Peyer's patch (tissue), 4 donors: ENCODE results near the gene GDF3. TPM values are rescaled to one million over a fixed set of nuclear protein-coding genes. Genes with fewer than 3 reads are reported as not detected.
"Not testable (repeated sequence)": the region's sequence is repeated elsewhere in the genome, so short reads cannot be mapped to it uniquely, and the experiment has no call there.

Experiments used
- DNase-seq, 3 donors: peaks; one replicate each; pipeline ENCODE4 v3.0.0-alpha.2; 2017 to 2019
- H3K27ac ChIP-seq, 4 donors: fragments of 200-600 bp; sonication (generic); one replicate each; pipeline ENCODE4 v1.5.1; 2016 to 2019
- H3K27me3 ChIP-seq, 2 donors: fragments of 200-600 bp; sonication (generic); one replicate each; pipeline ENCODE4 v1.5.1; 2019
- H3K36me3 ChIP-seq, 3 donors: fragments of 200-600 bp; sonication (generic); one replicate each; pipeline ENCODE4 v1.5.1; 2016 to 2019
- H3K4me1 ChIP-seq, 4 donors: fragments of 200-600 bp; sonication (generic); one replicate each; pipeline ENCODE4 v1.5.1; 2016 to 2019
- H3K4me3 ChIP-seq, 4 donors: fragments of 200-600 bp; sonication (generic); 1 replicate in 3 of 4; 2 replicates in 1 of 4; pipeline ENCODE4 v1.5.1; 2016 to 2019; ENCODE audit warnings: mild to moderate bottlenecking in 1 of 4
- H3K9me3 ChIP-seq, 4 donors: fragments of 200-600 bp; sonication (generic); one replicate each; pipeline ENCODE4 v1.5.1; 2016 to 2019; ENCODE audit warnings: mild to moderate bottlenecking in 1 of 4
- POLR2A ChIP-seq, 2 donors: fragments of 450-650 bp; IDR thresholded peaks; one replicate each; pipeline ENCODE4 v1.5.1; 2017; ENCODE audit warnings: antibody characterized with exemption in 2 of 2, mild to moderate bottlenecking in 2 of 2, moderate library complexity in 2 of 2
- total RNA-seq, 4 donors: library from RNA; depleted of rRNA; stranded (reverse); fragments of >200 nt; gene quantifications; one replicate each; pipeline ENCODE4 v1.1.0, GENCODE V29; 2016
- TF ChIP-seq, protein P1 (sequence below), 6 experiments: fragments of 450-650 bp in 4 of 6; fragments of 200-600 bp in 2 of 6; sonication (generic) in 1 of 6; IDR thresholded peaks; one replicate each; pipeline ENCODE4 v1.5.1; 2017 to 2019; ENCODE audit warnings: antibody characterized with exemption in 6 of 6, mild to moderate bottlenecking in 3 of 6, moderate library complexity in 1 of 6

Gene GDF3
- total RNA-seq: not detected

DNA sequence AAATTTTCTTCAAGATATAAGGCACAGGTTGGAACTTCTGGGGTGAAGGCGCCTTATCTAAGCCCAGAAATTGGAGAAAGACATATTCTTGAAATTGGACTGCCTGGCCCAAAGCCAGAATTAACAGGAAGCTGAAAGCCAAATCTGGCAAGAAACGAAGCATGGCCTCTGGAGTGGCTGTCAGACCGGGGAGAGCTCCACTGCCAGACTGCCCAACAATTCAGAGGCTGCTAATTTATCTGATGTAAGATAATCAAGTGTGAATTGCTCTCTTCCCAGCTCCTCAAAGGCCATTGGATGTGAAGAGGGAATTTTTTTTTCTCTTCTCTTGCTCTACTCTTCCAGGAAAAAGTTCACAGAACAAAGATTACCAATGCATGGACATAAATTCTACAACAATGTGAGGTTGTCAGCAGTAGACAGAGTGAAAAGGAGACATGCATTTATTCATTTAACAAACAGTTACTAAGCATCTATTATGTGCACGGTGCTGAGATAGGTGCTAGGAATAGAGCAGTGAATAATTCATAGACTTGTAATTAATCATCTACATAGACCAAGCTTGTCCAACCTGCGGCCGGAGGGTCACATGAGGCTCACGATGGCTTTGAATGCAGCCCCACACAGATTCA lies at the start of gene GDF3:
Gene GDF3 (minus strand): TSS at position 210 of the 632 bp plus-strand sequence. CDS start 47 bp downstream, at position 163.
- TF ChIP-seq, protein P1, sequence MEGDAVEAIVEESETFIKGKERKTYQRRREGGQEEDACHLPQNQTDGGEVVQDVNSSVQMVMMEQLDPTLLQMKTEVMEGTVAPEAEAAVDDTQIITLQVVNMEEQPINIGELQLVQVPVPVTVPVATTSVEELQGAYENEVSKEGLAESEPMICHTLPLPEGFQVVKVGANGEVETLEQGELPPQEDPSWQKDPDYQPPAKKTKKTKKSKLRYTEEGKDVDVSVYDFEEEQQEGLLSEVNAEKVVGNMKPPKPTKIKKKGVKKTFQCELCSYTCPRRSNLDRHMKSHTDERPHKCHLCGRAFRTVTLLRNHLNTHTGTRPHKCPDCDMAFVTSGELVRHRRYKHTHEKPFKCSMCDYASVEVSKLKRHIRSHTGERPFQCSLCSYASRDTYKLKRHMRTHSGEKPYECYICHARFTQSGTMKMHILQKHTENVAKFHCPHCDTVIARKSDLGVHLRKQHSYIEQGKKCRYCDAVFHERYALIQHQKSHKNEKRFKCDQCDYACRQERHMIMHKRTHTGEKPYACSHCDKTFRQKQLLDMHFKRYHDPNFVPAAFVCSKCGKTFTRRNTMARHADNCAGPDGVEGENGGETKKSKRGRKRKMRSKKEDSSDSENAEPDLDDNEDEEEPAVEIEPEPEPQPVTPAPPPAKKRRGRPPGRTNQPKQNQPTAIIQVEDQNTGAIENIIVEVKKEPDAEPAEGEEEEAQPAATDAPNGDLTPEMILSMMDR (IDR thresholded peaks at IDR 0.05): no peak

DNA sequence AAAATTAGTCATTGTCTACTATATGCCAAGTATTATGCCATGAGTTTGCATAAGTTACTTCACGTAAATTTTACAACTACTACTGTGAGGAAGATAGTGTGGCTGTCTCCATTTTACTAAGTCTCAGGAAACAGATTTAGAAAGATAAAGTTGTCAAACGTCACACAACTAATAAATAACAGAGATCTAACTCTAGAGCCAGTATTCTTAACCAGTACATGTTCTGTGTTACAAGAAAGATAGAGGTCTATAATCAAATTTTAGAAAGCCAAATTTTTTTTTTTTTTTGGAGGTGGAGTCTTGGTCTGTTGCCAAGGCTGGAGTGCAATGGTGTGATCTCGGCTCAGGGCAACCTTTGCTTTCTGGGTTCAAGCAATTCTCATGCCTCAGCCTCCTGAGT lies 37.4 kb upstream of the GDF3 start:
- no peaks in the 10 kb centered on the region for H3K27me3 ChIP-seq
- H3K27ac ChIP-seq: no peak overlapping the region
- TF ChIP-seq, protein P1 (IDR thresholded peaks at IDR 0.05): no peak
- no peak for TF ChIP-seq POLR2A (IDR thresholded peaks at IDR 0.05)
- H3K4me3 ChIP-seq: no peak overlapping the region
- H3K36me3 ChIP-seq: no peaks in the 10 kb centered on the region
- H3K9me3 ChIP-seq: no peaks in the 10 kb centered on the region
- no peaks in the 10 kb centered on the region for H3K4me1 ChIP-seq
- DNase-seq: no peak

More for the DNA sequence above, at the start of gene GDF3:
- Histone ChIP-seq H3K27me3 (no peaks in the 10 kb centered on the region), H3K4me3 (no peak within 1 kb of the TSS), H3K36me3 (no peaks in the 10 kb centered on the region), H3K27ac (no peak within 1 kb of the TSS), H3K9me3 (no peaks in the 10 kb centered on the region), H3K4me1 (no peaks in the 10 kb centered on the region)
- no peak for DNase-seq

DNA sequence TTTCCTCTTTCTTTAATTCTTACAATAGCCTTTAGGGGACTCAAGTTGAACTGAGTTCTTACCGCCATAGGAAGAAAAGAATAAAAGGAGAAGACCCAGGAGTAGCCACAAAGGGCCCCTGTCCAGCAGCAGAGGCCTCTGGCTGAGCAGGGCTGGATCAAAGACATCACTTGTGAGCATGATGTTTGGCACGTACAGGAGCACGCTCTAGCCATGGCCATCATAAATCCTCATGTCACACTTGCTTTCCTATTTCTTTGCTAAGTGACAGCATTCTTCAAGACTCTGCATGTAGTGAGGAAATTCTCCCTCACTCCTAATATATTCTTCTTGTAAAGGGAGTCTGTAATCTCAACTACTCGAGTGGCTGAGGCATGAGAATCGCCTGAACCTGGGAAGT lies 35.9 kb upstream of the GDF3 start:
- Histone ChIP-seq H3K27me3 (no peaks in the 10 kb centered on the region), H3K4me1 (no peaks in the 10 kb centered on the region), H3K36me3 (no peaks in the 10 kb centered on the region), H3K9me3 (no peaks in the 10 kb centered on the region), H3K27ac (no peak overlapping the region), H3K4me3 (no peak overlapping the region)
- TF ChIP-seq, protein P1 (IDR thresholded peaks at IDR 0.05): no peak
- no peak for TF ChIP-seq POLR2A (IDR thresholded peaks at IDR 0.05)
- DNase-seq: no peak

DNA sequence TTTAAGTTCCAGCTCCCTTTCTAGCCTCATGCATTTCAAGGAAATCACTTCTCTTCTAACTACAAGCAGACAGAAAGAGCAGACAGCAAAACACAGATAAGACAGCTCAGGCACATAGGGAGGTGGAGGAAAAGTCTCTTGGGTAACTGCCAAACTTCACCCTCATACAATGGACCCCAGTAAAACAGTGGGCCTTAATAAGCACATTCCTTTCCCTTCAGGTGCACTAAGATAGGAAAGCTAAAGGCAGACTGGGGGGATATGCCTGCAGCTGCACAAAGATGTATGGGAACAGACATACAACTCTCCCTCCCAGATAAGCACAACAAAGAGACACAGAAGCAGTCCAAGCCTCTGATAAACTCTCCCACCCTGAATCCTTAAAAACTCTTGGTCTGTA lies 35.4 kb upstream of the GDF3 start:
- not testable (repeated sequence) for H3K27ac ChIP-seq, H3K4me3 ChIP-seq, H3K9me3 ChIP-seq, H3K4me1 ChIP-seq, H3K27me3 ChIP-seq, DNase-seq, H3K36me3 ChIP-seq

DNA sequence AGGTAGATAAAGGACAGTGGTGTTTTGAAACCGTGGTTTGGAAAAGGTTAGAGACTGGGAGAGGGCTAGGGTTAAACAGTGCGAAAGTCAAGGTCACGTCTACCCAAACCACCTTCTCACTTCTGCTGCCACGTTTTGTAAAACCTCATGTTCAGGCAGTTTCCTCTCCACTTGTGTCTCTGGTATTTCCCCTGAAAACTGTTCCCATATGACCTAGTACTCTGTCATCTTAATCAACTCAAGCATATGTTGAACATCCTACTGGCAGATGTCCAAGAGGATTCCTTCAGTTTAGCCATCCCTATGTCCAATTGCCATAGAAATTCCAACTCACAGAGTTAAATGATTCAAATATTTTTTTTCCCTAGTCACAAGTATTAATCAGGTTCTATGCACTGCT lies 34.2 kb upstream of the GDF3 start:
- TF ChIP-seq POLR2A (IDR thresholded peaks at IDR 0.05): no peak
- TF ChIP-seq, protein P1 (IDR thresholded peaks at IDR 0.05): no peak
- Histone ChIP-seq H3K36me3 (no peaks in the 10 kb centered on the region), H3K4me1 (no peaks in the 10 kb centered on the region), H3K4me3 (no peak overlapping the region), H3K9me3 (no peaks in the 10 kb centered on the region), H3K27me3 (no peaks in the 10 kb centered on the region), H3K27ac (no peak overlapping the region)
- no peak for DNase-seq

DNA sequence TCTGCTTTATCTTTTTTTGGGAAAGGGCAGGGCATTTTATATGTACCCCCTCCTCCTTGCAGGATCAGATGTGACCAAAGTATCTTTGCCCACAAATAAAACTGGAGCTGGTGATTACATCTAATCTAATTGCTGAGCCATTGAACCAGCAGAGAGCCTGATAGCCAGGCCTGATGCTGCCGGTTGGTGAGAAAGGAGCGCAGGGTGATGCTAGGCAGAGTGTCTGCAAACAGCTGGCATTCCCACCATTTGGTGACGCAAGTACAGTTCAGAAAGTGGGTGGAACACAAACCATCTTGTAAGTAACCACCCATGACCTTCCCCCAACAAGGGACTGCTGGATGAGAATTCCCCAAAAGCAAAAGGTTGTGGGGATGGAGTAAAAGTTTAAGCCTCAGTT lies 28.4 kb upstream of the GDF3 start:
- Histone ChIP-seq H3K4me3 (no peak overlapping the region), H3K4me1 (no peaks in the 10 kb centered on the region), H3K36me3 (no peaks in the 10 kb centered on the region), H3K27me3 (no peaks in the 10 kb centered on the region), H3K9me3 (no peaks in the 10 kb centered on the region), H3K27ac (no peak overlapping the region)
- TF ChIP-seq, protein P1 (IDR thresholded peaks at IDR 0.05): no peak
- TF ChIP-seq POLR2A (IDR thresholded peaks at IDR 0.05): no peak
- no peak for DNase-seq
